Muscle layer of duodenum (tissue), 2 donors: ENCODE data around the gene KLHL6.
"Not testable (repeated sequence)": the region's sequence is repeated elsewhere in the genome, so short reads cannot be mapped to it uniquely, and the experiment has no call there.

Experiments used
- H3K27ac ChIP-seq: one replicate; pipeline ENCODE4 v1.7.0; 2013; ENCODE audit warnings: mild to moderate bottlenecking, low read length
- H3K27me3 ChIP-seq: one replicate; pipeline ENCODE4 v1.7.0; 2013; ENCODE audit warnings: low read depth, mild to moderate bottlenecking, control low read depth, low read length
- H3K36me3 ChIP-seq, 2 donors: one replicate each; pipeline ENCODE4 v1.7.0; 2013; ENCODE audit warnings: low read length in 2 of 2, control low read depth in 1 of 2, mild to moderate bottlenecking in 1 of 2; ENCODE audit not compliant: insufficient read depth in 2 of 2, control insufficient read depth in 1 of 2
- H3K4me1 ChIP-seq, 2 donors: one replicate each; pipeline ENCODE4 v1.7.0; 2013; ENCODE audit warnings: low read length in 2 of 2, mild to moderate bottlenecking in 2 of 2, control low read depth in 1 of 2, moderate library complexity in 1 of 2; ENCODE audit not compliant: insufficient read depth in 2 of 2, control insufficient read depth in 1 of 2
- H3K4me3 ChIP-seq, 2 donors: one replicate each; pipeline ENCODE4 v1.7.0; 2013; ENCODE audit warnings: low read length in 2 of 2, low read depth in 1 of 2, mild to moderate bottlenecking in 1 of 2
- H3K9me3 ChIP-seq, 2 donors: one replicate each; pipeline ENCODE4 v1.7.0; 2013; ENCODE audit warnings: low read length in 2 of 2, control low read depth in 1 of 2, mild to moderate bottlenecking in 1 of 2; ENCODE audit not compliant: control insufficient read depth in 1 of 2
- donor health status: healthy.

The KLHL6 gene

DNA sequence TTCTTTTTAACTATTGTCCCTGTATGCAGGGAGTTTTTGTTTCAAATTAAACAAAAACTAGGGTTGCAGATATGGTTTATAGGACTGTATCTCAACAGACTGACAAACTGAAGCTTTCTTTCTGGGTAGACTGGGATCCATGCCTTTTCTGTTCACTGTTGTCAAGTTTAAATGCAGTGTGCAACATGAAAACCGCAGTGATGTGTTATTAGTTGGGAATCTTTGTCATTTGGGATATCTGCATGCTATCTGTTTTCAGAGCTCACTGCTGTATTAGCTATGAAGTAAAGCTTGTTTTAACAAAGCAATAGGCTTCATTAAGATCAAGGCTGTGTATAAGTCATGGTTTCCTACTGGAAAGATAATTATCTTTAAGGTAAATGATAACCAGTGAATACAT lies 105.7 kb downstream of the KLHL6 start:
- peak overlapping the region in 1 of 2 donors; percentile 24 for H3K4me3 ChIP-seq
- peaks cover 0 to 7% of the 10 kb centered on the region in 2 donors for H3K36me3 ChIP-seq
- H3K27ac ChIP-seq, result no peak overlapping the region
- no peaks in the 10 kb centered on the region for H3K9me3 ChIP-seq
- peaks cover 0 to 12% of the 10 kb centered on the region in 2 donors for H3K4me1 ChIP-seq
- no peaks in the 10 kb centered on the region for H3K27me3 ChIP-seq

DNA sequence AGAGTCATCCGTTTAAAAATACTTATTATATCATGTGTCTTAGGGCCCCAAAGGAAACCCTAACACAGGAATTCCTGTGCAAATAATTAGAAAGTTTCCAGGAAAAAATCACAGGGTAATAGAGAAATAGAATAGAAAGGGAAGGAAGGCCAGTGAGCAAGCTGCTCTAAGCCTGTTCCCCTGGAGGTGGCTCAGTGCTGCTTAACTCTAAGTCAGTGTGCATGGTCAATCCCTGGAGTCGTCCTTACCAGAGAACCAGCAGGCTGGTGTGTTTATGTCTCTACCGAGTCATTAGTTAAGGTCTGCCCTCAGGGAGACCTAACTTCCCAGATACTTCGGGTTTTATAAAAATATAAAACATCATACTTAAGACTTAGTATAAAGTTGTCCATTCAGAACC lies 106.1 kb downstream of the KLHL6 start:
- H3K4me1 ChIP-seq, result peaks cover 0 to 12% of the 10 kb centered on the region in 2 donors
- peaks cover 0 to 3% of the 10 kb centered on the region in 2 donors for H3K9me3 ChIP-seq
- H3K36me3 ChIP-seq, result peaks cover 0 to 6% of the 10 kb centered on the region in 2 donors
- peak overlapping the region in 1 of 2 donors; percentile 24 for H3K4me3 ChIP-seq
- no peak overlapping the region for H3K27ac ChIP-seq
- H3K27me3 ChIP-seq, result no peaks in the 10 kb centered on the region

DNA sequence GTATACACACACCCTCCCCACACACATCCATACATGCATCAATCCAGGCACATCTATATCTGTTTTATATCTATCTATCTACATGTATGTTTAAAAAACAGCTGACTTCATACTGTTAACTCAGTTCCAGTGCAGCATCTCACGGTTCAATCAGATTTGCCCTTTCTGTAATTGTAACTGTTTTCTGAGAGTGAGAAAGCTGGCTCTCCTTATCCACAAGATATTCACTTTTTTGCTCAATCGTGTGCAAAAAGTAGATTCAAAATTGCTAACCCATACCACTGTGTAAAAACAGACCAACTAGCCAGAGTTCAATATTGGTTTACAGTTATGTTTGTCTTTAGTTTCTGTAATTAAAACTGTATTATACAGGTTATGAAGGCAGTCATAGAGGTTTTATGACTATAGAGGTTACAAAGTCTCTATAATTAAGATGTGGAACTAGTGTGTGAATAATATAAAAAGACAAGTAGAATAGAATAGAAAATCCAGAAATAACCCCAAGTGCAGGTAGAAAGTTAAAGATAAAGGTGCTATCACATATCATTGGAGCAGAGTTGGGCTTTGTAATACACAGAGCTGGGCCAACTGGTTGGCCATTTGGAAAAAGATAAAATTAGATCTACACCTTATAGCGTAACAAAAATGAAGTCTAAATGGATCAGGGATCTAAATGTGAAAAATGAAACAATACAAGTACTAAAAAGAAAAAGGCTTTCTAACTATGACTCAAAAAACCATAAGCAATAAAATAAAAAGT lies 107.0 kb downstream of the KLHL6 start:
- H3K27ac ChIP-seq, result no peak overlapping the region
- peak overlapping the region; percentile 87 to 98 for H3K4me3 ChIP-seq
- no peaks in the 10 kb centered on the region for H3K27me3 ChIP-seq
- H3K9me3 ChIP-seq, result peaks cover under 1 to 7% of the 10 kb centered on the region in 2 donors
- no peaks in the 10 kb centered on the region for H3K36me3 ChIP-seq
- H3K4me1 ChIP-seq, result peaks cover 0 to 12% of the 10 kb centered on the region in 2 donors

DNA sequence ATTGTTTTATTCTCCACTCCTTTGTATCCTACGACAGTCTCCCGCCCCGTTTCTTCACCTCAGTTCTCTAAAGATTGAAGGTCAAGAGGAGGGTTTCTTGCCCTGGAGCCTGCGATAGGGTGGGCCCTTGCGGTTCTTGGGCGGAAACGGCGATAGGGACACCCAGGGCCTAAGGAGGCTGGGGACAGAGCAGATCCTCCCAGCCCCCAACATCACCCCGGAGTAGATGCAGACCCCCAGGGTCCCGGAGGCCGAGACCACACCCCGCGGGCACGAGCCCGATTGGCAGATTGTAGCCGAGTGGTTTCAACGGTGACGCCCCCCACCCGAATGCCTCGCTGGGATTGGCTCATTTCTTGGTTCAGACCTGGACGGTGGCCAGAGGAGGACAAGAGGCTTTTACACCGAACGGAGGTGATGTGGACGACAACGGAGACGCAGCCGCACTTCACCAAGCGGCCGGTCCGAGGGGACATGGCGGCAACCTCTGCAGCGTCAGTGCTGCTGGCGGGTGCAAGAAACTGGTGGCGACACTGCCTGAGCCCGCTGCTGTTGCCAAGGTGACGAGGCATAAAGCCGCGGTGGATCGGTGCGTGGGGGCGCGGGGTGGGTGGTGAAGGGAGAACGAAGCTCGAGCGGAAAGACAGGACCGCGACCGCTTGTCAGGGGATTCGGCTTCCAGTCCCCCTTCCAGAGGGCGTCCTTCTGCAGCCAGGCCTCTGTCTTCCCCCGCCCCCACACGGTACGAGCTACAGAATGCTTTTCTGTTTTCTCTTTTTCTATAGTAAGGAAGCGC lies 108.1 kb downstream of the KLHL6 start:
- H3K9me3 ChIP-seq, result peaks cover 4 to 7% of the 10 kb centered on the region in 2 donors
- H3K4me3 ChIP-seq, result peak overlapping the region; percentile 87 to 98
- H3K27me3 ChIP-seq, result no peaks in the 10 kb centered on the region
- peaks cover 0 to 12% of the 10 kb centered on the region in 2 donors for H3K4me1 ChIP-seq
- peak overlapping the region; percentile 80 for H3K27ac ChIP-seq
- H3K36me3 ChIP-seq, result no peaks in the 10 kb centered on the region

DNA sequence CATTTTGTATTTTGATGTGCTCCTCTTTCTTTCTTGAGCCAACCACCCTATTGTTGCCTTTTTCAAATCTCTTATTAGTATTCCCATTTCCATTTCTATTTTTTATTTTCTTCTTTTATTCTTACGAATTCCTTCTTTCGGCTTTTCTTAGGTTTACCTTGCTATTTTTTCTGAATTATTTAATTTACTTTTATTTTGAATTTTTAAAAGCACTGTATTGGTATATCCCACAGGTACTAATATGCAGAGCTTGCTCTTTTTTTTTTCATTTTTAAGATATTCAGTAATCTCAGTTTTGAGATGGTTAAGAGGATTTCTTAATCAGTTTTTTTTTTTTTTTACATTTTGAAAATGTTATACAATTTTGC lies 108.7 kb downstream of the KLHL6 start:
- H3K27me3 ChIP-seq, result no peaks in the 10 kb centered on the region
- peak overlapping the region; percentile 87 to 98 for H3K4me3 ChIP-seq
- H3K36me3 ChIP-seq, result no peaks in the 10 kb centered on the region
- peak overlapping the region; percentile 80 for H3K27ac ChIP-seq
- peaks cover 0 to 12% of the 10 kb centered on the region in 2 donors for H3K4me1 ChIP-seq
- peaks cover 4 to 7% of the 10 kb centered on the region in 2 donors for H3K9me3 ChIP-seq

DNA sequence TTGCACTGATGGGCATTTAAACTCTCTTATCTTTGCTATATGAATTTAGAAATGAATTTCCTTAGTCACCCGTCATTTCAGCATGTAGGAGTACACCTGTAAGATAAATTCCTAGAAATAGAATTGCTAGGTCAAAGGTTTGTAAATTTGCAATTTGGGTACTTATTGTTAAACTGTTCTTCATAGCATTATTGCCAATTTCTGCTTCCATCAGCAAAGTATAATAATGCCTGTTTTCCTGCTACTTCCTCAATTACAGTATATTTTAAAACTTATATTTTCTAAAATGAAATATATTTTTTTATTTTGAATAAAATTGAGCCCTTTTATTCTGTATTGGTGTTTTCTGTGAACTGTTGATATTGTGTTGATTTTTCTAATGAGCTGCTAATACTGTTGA lies 110.8 kb downstream of the KLHL6 start:
- Histone ChIP-seq H3K27me3 (no peaks in the 10 kb centered on the region), H3K4me1 (peaks cover 0 to 12% of the 10 kb centered on the region in 2 donors), H3K4me3 (no peak overlapping the region), H3K27ac (no peak overlapping the region), H3K9me3 (peaks cover 4 to 7% of the 10 kb centered on the region in 2 donors), H3K36me3 (no peaks in the 10 kb centered on the region)

DNA sequence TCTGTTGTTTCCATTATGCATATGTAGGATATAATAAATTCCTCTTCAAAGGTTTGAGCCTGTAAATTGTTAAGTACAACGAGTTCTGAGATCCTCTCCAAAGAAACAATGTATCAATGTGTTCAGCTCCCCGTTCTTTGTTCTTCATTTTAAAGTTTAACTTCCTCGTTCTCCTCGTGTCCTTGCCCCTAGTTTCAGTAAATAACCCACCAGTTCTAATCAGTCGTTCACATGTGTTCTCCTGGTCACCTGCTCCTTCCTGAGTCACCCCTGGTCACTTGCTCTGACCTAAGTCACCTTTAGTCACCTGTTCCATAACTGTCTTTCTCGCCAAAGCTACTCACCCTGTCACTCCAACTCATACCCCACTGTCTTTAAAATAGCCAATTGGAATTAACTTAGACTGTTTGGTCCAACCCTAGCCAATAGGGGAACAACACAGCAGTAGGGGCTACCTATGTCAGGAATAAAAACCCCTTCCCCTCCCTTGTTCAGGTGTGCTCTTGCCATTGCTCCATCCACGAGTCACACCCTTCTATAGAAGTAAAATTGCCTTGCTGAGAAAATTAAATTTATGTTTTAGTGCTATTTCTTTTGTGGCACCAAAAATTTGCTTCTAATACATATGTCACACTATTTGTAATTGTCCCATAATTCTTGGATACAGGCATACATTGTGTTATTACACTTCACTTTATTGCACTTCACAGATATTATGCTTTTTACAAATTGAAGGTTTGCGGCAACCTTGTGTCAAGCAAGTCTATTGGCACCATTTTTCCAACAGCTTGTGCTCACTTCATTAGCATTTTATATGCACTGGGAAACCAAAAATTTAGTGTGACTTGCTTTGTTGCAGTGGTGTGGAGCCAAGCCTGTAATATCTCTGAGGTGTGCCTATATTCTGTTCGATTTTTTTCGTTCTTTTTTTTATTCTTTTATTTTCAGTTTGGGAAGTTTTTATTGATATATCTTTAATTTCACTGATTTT lies 111.8 kb downstream of the KLHL6 start:
- Histone ChIP-seq H3K27me3 (no peaks in the 10 kb centered on the region), H3K4me3 (no peak overlapping the region), H3K36me3 (no peaks in the 10 kb centered on the region), H3K27ac (no peak overlapping the region), H3K4me1 (peaks cover 0 to 8% of the 10 kb centered on the region in 2 donors), H3K9me3 (peaks cover 4 to 7% of the 10 kb centered on the region in 2 donors)

DNA sequence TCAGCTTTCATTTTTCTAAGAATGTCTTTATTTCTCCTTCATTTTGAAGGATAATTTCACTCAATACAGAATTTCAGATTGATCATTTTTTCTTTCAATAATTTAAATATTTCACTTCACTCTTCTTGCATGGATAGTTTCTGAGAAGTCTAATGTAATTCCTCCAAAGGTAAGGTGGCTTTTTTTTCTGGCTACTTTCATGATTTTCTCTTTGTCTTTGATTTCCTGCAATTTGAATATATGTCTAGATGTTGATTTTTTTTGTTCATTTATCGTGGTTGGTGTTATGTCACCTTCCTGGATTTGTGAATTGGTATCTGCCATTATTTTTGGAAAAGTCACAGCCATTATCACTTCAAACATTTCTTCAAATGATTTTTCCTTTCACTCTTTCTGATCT lies 112.5 kb downstream of the KLHL6 start:
- H3K4me3 ChIP-seq, result no peak overlapping the region
- peaks cover 4 to 7% of the 10 kb centered on the region in 2 donors for H3K9me3 ChIP-seq
- H3K4me1 ChIP-seq, result peaks cover 0 to under 1% of the 10 kb centered on the region in 2 donors
- no peaks in the 10 kb centered on the region for H3K36me3 ChIP-seq
- H3K27ac ChIP-seq, result no peak overlapping the region
- H3K27me3 ChIP-seq, result no peaks in the 10 kb centered on the region

DNA sequence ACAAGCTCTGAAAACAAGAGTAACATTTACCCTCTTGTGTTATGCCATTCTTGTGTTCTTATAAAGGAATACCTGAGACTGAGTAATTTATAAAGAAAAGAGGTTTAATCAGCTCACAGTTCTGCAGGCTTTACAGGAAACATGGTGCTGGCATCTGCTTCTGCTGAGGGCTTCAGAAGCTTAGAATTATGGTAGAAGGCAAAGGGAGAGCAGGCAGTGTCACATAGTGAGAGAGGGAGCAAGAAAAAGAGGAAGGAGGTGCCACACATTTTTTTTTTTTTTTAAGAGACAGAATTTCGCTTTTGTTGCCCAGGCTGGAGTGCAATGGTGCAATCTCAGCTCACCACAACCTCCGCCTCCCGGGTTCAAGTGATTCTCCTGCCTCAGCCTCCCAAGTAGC lies 115.0 kb downstream of the KLHL6 start:
- not testable (repeated sequence) for H3K4me3 ChIP-seq, H3K9me3 ChIP-seq, H3K4me1 ChIP-seq, H3K27ac ChIP-seq, H3K36me3 ChIP-seq, H3K27me3 ChIP-seq

DNA sequence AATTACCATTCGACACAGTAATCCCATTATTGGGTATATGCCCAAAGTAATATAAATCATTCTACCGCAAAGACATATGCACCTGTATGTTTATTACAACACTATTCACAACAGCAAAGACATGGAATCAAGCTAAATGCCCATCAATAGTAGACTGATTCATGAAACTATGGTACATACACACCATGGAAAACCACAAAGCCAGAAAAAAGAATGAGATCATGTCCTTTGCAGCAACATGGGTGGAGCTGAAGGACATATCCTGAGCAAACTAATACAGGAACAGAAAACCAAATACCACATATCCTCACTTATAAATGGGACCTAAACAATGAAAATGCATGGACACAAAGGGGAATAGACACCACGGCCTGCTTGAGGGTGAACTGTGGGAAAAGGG lies 116.0 kb downstream of the KLHL6 start:
- H3K4me1 ChIP-seq, result no peaks in the 10 kb centered on the region
- H3K36me3 ChIP-seq, result no peaks in the 10 kb centered on the region
- H3K4me3 ChIP-seq, result no peak overlapping the region
- H3K27ac ChIP-seq, result no peak overlapping the region
- no peaks in the 10 kb centered on the region for H3K27me3 ChIP-seq
- H3K9me3 ChIP-seq, result peaks cover 4 to 5% of the 10 kb centered on the region in 2 donors

DNA sequence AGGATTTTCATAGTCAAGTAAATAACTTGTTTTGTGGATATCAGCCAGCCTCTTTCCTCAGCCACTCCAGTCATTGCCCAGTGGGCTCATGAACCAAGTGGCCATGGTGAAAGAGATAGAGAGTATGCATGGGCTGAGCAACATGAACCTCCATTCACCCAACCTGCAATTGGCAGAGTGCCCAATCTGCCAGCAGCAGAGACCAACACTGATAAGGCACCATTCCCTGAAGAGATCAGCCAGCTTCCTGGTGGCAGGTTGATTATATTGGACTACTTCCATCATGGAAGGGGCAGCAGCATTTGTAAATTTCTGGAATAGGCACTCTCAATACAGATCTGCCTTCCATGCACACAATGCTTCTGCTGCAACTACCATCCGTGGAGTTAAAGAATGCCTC lies 116.8 kb downstream of the KLHL6 start:
- Histone ChIP-seq H3K4me3 (no peak overlapping the region), H3K36me3 (no peaks in the 10 kb centered on the region)

More for the DNA sequence above, 116.8 kb downstream of the KLHL6 start:
- Histone ChIP-seq H3K9me3 (peaks cover 0 to 4% of the 10 kb centered on the region in 2 donors), H3K27ac (no peak overlapping the region), H3K27me3 (no peaks in the 10 kb centered on the region), H3K4me1 (no peaks in the 10 kb centered on the region)
